ENCODE measurements around the gene ERF.

The ERF gene

GRCh38 chr19:42254850-42255765, at the start of gene ERF:
Gene ERF (minus strand): TSS chr19:42255128. CDS start chr19:42254999, 129 bp downstream.
- peak; percentile 88 for DNase-seq (ENCODE audit: insufficient read length, low spot score)
- FAIRE-seq: peak; percentile 90

DNA sequence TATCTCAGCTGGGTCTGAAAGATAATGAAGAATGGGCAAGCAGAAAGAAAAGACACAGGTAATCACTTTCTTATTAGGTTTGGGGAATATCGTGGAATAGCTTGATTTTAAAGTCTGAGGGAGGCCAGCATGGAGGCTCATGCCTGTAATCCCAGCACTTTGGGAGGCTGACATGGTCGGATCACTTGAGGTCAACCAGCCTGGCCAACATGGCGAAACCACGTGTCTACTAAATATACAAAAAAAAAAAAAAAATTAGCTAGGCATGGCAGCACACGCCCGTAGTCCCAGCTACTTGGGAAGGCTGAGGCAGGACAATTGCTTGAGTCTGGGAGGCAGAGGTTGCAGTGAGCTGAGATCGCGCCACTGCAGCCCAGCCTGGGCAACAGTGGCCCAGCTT, 48.9 kb upstream of the ERF start:
- DNase-seq (ENCODE audit: insufficient read length, low spot score): no peak
- FAIRE-seq: no peak

GRCh38 chr19:42303101-42303464, 48.2 kb upstream of the ERF start:
- DNase-seq (ENCODE audit: insufficient read length, low spot score) (no peak), FAIRE-seq (no peak)

DNA sequence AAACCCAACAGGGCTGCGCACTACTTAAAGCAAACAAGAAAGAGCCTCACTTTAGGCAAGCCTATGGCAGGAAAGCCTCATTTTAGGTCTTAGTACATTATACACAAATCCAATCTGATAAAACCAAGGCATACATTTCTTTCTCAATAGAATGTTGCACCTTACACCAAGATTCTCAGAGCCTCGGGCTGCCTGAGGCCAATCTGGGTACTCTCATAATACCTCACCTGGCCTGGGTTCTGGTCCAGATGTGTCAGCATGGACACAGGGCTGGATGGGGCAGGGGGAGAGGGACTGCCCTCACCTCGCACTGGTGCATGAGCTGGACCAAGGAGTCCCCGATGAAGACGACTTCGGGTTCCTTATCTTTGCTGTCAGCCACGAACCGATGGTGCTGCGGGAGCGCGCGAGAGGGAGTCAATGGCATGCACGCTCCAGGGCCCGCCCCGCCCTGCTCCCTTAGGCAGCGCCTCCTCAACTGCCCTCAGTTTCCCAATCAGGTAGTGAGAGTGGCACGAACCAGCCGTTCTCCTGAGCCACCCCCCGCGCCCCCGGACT, 46.8 kb upstream of the ERF start, which contains the start of gene PRR19:
TSS of gene PRR19 (plus strand) at position 487 of the 558 bp plus-strand sequence. CDS start 7,453 bp downstream, outside the sequence.
- DNase-seq (ENCODE audit: insufficient read length, low spot score): no peak
- peak; percentile 74 for FAIRE-seq

GRCh38 chr19:42297039-42297438, 42.1 kb upstream of the ERF start:
- FAIRE-seq (no peak), DNase-seq (ENCODE audit: insufficient read length, low spot score) (no peak)

DNA sequence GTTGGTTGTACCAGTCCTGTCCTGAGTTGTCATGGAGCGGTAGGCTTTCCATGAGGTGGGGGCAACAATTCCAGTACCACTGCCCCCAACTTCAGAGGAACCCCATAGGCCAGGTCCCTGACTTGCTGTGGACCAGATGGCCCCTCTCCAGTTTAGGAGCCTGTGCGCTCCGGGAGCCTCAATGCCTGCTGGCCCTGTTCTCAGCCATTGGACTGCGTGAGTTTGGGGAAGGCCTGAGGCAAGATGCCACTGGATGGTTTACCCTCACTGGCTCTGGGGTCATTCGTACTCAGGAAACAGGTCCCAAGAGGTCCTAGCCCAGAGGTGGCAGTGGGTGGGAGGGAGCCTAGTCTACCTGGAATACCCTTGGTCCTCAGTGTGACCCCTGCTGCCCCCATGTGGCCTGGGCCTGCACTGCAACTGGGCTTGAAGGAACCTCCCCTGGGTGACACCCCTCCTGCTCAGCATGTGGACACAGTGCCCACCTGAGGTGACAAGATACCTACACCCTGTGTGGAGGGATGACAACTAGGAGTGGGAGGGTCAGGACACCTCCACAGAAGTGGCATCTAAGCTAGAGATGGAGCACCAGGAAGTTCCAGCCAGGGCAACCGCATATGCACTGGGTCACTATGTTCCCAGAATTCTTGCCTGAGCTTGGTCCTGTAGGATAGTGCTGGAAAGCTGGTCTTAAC, 41.0 kb upstream of the ERF start:
- peak; percentile 88 for DNase-seq (ENCODE audit: insufficient read length, low spot score)
- peak; percentile 87 for FAIRE-seq

DNA sequence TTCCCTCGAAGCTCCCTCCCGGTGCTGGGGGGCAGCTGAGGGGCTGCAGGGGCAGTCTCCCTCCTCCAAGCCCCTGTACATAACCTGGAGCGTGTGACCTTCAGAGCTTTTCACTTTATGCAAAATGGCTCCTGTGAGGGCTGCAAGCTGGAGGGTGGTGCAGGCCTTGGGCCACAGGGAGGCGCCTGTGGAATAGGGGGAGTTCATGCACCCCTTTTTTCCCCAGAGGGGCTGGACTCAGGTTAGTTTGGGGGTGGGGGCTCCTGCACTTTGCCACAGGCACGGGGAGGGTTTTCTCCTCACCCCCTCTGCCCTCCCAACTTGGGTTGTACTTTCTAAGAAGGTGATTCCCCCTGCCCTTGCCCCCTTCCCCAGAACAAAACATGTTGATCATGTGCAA, 40.4 kb upstream of the ERF start:
- DNase-seq (ENCODE audit: insufficient read length, low spot score) (no peak), FAIRE-seq (no peak)

- FAIRE-seq (no peak), DNase-seq (ENCODE audit: insufficient read length, low spot score) (no peak)
These were observed 39.7 kb upstream of the ERF start for GRCh38 chr19:42294471-42295137.

DNA sequence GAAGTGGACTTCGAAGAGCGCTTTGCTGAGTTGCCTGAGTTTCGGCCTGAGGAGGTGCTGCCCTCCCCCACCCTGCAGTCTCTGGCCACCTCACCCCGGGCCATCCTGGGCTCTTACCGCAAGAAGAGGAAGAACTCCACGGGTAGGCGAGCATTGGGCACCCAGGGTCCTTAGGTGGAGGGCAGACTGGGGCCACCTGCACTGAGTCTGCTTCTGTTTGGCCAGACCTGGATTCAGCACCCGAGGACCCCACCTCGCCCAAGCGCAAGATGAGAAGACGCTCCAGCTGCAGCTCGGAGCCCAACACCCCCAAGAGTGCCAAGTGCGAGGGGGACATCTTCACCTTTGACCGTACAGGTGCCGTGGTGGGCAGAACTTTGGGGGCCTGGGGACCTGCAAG, 39.0 kb upstream of the ERF start:
- DNase-seq (ENCODE audit: insufficient read length, low spot score): no peak
- FAIRE-seq: no peak

- FAIRE-seq (no peak), DNase-seq (ENCODE audit: insufficient read length, low spot score) (no peak)
These were observed 38.6 kb upstream of the ERF start for GRCh38 chr19:42293540-42293939.

DNA sequence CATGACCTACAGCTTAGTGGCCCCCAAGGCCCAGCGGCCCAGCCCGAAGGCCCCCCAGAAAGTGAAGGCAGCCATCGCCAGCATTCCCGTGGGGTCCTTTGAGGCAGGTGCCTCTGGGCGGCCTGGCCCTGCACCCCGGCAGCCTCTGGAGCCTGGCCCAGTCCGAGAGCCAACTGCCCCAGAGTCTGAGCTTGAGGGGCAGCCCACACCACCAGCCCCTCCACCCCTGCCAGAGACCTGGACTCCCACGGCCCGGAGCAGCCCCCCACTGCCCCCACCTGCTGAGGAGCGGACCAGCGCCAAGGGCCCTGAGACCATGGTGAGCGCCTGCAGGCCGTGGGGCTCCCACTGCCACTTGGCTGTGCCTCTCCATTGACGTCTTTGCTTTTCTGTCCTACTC, 38.0 kb upstream of the ERF start:
- FAIRE-seq (no peak), DNase-seq (ENCODE audit: insufficient read length, low spot score) (no peak)

GRCh38 chr19:42292042-42292960, 37.4 kb upstream of the ERF start:
- FAIRE-seq: no peak
- no peak for DNase-seq (ENCODE audit: insufficient read length, low spot score)

DNA sequence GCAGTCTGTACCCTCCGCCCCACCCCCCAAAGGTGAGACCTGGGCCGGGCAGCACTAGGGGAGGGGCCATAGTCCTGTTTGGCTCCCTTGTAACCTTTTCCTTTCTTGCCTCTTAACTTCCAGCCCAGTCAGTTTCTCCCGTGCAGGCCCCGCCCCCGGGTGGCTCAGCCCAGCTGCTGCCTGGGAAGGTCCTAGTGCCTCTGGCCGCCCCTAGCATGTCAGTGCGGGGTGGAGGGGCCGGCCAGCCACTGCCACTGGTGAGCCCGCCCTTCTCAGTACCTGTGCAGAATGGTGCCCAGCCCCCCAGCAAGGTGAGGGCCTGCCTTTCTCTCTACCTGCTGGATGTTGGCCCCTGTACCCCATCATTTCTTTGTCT, 36.5 kb upstream of the ERF start:
- no peak for FAIRE-seq
- DNase-seq (ENCODE audit: insufficient read length, low spot score): no peak

GRCh38 chr19:42290523-42291434, 35.9 kb upstream of the ERF start:
- FAIRE-seq (no peak), DNase-seq (ENCODE audit: insufficient read length, low spot score) (no peak)

GRCh38 chr19:42290136-42290522, 35.2 kb upstream of the ERF start:
- no peak for DNase-seq (ENCODE audit: insufficient read length, low spot score)
- FAIRE-seq: no peak

DNA sequence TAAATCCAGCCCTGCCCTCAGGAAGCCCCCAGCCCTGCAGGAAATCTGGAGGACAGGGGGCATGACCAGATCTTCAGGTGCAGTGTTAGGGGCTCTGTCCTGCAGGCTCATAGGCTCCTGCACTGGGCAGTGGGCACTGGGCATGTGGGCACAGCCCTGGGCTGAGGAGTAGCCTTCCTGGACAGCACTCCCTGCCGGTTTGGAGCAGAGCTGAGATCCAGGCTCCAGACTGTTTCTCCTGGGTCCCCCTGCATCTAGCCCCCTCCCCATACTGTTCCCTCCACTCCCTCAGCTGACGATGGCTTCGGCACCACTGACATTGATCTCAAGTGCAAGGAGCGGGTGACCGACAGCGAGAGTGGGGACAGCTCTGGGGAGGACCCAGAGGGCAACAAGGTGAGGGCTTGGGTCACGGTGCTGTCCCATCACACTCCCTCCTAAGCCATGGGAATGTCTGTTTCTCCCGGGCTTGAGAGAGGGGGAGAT, 34.7 kb upstream of the ERF start:
- no peak for DNase-seq (ENCODE audit: insufficient read length, low spot score)
- FAIRE-seq: no peak

DNA sequence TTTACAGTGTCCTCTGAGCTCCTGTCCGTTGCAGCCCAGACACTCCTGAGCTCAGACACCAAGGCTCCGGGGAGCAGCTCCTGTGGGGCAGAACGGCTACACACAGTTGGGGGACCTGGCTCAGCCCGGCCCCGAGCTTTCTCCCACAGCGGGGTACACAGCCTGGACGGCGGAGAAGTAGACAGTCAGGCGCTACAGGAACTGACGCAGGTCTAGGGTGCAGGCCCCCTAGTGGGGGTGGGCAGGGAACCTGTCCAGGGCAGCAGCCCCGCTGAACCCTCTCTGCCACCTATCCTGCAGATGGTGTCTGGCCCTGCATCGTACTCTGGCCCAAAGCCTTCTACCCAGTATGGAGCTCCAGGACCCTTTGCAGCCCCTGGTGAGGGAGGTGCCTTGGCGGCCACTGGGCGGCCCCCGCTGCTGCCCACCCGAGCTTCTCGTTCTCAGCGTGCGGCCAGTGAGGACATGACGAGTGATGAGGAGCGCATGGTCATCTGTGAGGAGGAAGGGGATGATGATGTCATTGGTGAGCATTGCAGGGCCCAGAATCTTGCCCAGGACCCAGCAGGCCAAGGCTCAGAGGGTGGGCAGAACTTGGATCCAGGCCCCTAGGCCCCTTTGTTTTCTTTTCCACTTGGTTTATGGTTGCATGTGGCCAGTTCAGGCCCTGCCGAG, 34.1 kb upstream of the ERF start:
- no peak for FAIRE-seq
- DNase-seq (ENCODE audit: insufficient read length, low spot score): no peak

DNA sequence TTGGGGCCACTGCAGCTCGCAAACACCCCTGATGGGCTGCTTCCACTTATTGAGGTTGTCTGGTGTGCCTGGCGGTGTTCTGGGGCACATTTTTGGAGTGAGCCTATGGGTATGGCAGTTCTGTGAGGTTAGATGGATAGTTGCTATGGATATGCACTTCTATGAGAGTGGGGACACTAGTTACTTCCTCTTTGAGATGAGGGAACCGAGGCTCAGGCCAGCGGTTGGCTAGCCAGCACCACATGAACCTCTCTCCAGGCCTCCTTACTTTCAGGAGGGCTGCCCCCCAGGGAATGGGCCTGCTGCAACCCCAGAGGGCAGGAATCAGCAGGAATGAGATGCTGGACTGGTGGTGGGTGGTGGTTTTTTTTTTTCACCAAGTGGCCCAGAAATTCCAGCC, 33.5 kb upstream of the ERF start:
- FAIRE-seq: no peak
- DNase-seq (ENCODE audit: insufficient read length, low spot score): no peak

DNA sequence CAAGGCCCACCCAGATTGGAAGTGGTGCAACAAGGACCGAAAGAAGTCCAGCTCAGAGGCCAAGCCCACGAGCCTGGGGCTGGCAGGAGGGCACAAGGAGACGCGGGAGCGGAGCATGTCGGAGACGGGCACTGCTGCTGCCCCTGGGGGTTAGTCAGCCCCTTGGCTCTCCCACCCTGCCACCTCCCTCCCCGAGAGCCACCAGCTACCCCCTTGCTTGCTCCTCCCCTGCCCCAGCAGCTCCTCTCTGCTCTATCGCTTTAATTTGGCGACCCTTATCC, 32.8 kb upstream of the ERF start:
- FAIRE-seq (no peak), DNase-seq (ENCODE audit: insufficient read length, low spot score) (no peak)

Data from GM19239 (cell line).